HT1080 (cell line): Measurements from ENCODE around the gene HS6ST2. TPM values are rescaled to one million over a fixed set of nuclear protein-coding genes. Genes with fewer than 3 reads are reported as not detected.
A peak's percentile ranks its signal among the peaks of the same experiment; 100 is the strongest.
"Not testable (repeated sequence)": the region's sequence is repeated elsewhere in the genome, so short reads cannot be mapped to it uniquely, and the experiment has no call there.

Experiments
- DNase-seq: peaks from one replicate; pipeline ENCODE4 v3.0.0-alpha.2; 2015; ENCODE audit warnings: low read depth
- polyA plus RNA-seq, 2 experiments: library from polyadenylated mRNA; depleted of rRNA; stranded (reverse); fragments of >200 nt; gene quantifications; 2 replicates each; pipeline ENCODE4 v1.2.3, GENCODE V29; 2015
- total RNA-seq: library from RNA; depleted of rRNA; stranded (reverse); fragments of >200 nt; shearing (Covaris generic); gene quantifications from 2 replicates; pipeline ENCODE4 v1.2.3, GENCODE V29; 2014; rRNA removed

The HS6ST2 gene
- 0.50 and 0.71 TPM in 2 replicates for total RNA-seq
- polyA plus RNA-seq (2015; cell fraction: cytosol; rRNA removed) = 0.98 and 1.2 TPM in 2 replicates
- 3.0 and 4.0 TPM in 2 replicates for polyA plus RNA-seq (2015; cell fraction: nucleus; rRNA removed)

DNA sequence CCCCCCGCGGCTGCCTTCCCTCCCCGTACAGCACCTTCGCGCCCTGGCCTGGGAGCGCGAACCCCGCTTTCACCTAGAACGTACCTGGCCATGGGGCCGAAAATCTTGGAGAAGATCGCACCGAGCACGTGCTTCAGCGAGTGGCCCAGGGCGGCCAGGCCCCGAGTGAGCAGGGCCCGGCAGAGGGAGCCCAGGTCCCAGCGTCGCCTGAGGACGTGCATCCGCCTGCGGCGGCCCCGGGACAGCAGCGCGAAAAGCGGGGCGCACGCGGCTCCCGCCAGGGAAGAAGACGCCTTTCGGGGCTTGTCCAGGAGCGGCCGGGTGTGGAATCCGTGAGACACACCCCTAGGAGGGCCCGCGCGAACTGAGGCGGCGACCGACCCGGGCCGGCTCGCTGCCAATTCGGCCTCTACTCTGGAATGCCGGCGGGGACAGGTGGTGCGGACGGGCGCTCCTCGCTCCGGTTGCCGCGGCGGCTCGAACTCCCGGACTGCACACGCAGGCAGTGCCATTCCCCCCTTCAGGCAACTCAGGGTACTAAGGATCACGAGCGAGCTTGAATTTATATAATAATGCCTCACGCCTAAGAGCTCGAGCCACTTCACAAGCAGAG lies at the start of gene HS6ST2:
TSS of gene HS6ST2 (minus strand) at position 539 of the 613 bp plus-strand sequence.
- no peak for DNase-seq

- DNase-seq = peak; percentile 3
Observed at GRCh38 chrX:133007458-133007857, 49.0 kb upstream of the HS6ST2 start.

GRCh38 chrX:133005616-133006015 lies 47.2 kb upstream of the HS6ST2 start:
- no peak for DNase-seq

- DNase-seq = peak; percentile 4
Observed at GRCh38 chrX:133005042-133005441, 46.6 kb upstream of the HS6ST2 start.

DNA sequence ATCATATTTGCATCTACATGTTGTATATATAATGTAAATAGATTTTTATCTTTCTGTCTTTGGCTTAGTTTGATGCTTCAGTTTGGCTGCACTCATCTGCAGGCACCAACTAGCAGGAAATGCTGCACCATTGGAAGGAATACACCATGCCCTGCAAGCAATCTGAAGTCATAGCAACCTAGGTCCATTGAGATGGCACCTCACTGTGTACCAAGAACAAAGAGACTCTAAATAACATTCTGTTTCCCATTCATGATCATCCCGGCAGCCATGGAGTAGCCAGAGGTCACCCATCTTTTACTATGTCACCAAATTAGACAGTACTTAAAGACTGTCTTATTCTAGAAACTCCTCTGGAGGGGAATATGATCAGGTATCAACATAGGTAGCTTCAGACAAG lies 40.8 kb upstream of the HS6ST2 start:
- DNase-seq = no peak

DNA sequence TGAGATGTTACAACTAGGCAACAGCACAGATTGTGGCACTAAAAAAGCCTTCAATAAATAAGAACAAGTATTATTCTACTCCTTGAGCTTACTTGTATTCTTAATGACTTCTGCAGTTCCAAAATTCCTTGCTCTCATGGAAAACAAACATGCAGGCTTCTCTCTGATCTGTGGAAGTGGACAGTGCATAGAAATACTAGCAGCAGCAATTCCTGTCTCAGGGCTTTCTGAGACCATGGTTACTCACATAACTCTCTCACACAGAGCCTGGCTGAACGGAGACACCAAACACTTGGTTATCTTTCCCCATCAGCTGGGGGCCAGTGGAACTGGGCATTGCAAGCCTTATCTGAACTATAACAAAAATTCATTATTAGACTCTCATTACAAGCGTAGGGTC lies 32.4 kb upstream of the HS6ST2 start:
- no peak for DNase-seq

DNA sequence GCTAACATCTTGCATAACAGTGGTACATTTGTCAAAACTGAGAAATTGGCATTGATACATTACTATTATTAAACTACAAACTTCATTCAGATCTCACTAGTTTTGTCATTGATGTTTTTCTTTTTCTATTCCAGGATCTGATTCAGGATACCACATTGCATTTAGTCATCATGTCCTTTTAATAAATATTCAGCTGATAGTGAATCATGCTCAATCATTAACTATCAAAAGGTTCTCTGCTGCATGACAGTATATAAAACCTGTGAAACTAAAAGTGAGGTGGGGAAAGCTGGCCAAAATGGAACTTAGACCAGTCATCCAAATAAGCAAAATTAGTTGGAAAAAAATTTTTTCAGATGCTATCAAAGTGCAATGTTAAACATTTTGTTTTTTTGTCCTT lies 28.1 kb upstream of the HS6ST2 start:
- no peak for DNase-seq

- DNase-seq = no peak
Observed at GRCh38 chrX:132984058-132984650, 25.7 kb upstream of the HS6ST2 start.

GRCh38 chrX:132983496-132983895 lies 25.1 kb upstream of the HS6ST2 start:
- DNase-seq = no peak

DNA sequence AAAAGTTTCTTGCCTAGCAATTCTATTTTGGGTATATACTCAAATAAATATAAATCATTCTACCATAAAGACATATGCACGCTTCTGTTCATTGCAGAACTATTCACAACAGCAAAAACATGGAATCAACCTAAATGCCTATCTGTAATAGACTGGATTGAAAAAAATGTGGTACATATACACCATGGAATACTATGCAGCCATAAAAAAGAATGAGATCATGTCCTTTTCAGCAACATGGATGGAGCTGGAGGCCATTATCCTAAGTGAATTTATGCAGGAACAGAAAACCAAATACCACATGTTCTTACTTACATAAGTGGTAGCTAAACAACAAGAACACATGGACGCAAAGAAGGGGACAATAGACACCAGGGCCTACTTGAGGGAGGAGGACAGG lies 21.6 kb upstream of the HS6ST2 start:
- not testable (repeated sequence) for DNase-seq

DNA sequence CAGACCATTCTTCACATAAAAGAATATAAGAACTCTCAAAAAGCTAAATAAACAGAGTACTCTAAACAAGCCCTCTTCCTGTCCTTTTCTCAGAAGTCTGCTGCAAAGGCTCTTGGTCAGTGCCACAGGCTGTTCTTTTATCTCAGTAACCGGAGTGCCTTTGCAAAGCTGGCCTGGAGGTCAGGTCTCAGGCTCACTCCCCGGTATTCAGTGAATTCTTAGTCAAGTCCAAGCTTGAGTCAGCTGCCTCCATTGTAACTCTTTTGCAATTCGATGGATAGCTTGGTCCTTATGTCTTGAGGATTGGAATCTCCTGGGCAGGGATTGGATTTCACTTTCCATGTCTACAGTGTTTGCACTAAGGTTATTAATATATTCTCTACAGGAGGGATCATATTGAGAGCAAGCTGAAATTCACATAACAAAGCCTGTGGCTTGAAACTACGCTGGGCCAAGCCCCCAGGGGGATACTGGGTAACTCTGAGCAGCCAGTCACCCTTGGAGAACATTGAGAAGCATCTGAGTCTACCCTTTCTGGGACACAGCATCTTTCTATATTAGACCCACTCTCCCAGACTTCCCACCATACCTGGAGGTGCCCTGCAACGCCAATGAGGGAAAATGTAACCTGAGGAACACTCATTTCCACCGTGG lies 10.0 kb upstream of the HS6ST2 start:
- DNase-seq = no peak

DNA sequence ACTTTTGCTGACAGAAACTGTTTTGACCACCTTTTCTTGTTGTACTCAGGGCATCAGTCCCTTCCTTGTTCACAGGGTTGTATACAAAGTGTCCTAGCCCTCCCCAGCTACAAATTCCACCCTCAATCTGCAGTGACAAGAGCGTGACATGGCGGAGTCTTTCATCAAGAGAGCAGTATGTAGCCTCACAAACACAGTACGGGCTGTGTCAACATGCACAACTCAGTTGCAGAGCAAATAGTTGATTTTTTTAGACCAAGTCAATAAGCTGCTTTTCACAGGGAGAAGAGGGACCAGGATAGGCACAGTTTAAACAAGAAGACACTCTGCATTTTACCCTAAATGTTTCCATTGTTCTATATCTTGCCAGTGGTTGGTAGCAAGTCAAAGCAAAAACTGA lies 8.6 kb upstream of the HS6ST2 start:
- DNase-seq = no peak

GRCh38 chrX:132965461-132965860 lies 7.0 kb upstream of the HS6ST2 start:
- DNase-seq = no peak

GRCh38 chrX:132961511-132961910 lies 3.1 kb upstream of the HS6ST2 start:
- no peak for DNase-seq

GRCh38 chrX:132957211-132958090 lies 978 bp downstream of the HS6ST2 start:
- DNase-seq = no peak

- DNase-seq = no peak
Observed at GRCh38 chrX:132956421-132957210, 1.8 kb downstream of the HS6ST2 start.

DNA sequence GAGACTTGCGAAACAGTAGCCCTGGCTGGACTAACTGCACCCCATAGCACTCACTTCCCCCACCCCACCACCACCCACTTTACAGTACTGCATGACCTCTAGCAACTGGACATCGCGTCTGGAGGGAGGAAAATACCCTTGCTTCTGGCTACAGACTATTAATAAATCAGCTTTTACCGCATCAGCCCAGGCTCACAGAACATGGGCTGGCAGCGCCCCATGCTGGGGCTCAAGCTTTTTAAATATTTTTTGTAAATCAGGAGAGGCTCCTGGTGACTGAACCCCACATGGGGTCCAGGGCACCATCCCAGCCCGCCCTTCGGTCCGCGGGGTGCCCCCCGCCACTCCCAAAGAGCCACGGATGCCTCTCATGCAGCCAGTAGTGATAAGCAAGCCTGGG lies 2.7 kb downstream of the HS6ST2 start:
- DNase-seq = no peak

DNA sequence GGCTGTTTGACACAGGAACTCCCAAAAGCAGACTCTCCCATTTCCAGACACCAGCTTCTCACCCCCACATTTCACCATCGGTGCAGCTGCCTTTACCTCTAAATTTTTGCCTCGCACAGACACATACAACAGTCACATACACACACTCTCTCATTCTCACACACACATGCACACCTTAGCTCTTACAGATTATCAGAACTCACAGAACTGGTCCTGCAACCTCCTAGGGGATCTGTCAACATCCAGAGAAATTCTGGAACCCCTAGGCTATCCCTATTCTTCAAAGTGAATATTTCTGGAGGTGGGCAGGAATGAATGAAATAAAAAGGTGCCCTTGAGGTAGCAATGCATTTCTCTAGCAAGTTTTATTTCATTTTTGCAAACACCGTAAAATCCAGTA lies 4.1 kb downstream of the HS6ST2 start:
- DNase-seq = no peak

DNA sequence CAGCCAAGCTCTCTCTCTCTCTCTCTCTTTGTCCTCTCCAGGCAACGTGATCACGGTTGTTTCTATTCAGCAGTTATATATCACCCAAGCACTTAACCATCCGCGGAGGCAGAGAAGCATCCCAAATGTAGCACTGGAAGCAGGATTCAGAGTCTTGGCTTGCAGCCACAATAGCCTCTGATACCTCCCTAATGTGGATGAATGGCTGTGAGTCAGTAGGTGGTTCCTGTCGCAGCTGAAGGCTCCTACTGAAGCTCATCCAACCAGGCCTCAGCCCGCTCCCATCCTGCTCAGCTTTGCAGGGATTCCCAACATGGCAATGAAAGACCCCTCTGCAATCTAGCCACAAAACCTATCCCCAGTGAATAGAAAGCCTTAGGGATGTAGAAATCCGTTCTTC lies 5.1 kb downstream of the HS6ST2 start:
- DNase-seq = peak; percentile 17

GRCh38 chrX:132948648-132949260 lies 9.7 kb downstream of the HS6ST2 start:
- no peak for DNase-seq
